SW480 (cell line): ENCODE data around the gene HARS1.
"Not testable (repeated sequence)": the region's sequence is repeated elsewhere in the genome, so short reads cannot be mapped to it uniquely, and the experiment has no call there.

Experiments used
- DNase-seq: peaks from one replicate; pipeline ENCODE4 v3.0.0-alpha.2; 2016; ENCODE audit warnings: low spot score

Gene HARS1

GRCh38 chr5:140674629-140675028 lies 16.5 kb downstream of the HARS1 start:
- no peak for DNase-seq

- DNase-seq, result no peak
Observed at GRCh38 chr5:140674211-140674610, 17.0 kb downstream of the HARS1 start.

- no peak for DNase-seq
Observed at GRCh38 chr5:140673187-140673976, 17.8 kb downstream of the HARS1 start, which contains the start of gene DND1. DND1 (minus strand) TSS chr5:140673576; CDS start chr5:140673542, 34 bp downstream.

- no peak for DNase-seq
Observed at GRCh38 chr5:140672455-140673186, 18.5 kb downstream of the HARS1 start.

GRCh38 chr5:140671472-140672125 lies 19.6 kb downstream of the HARS1 start:
- no peak for DNase-seq

- not testable (repeated sequence) for DNase-seq
Observed at GRCh38 chr5:140671035-140671434, 20.1 kb downstream of the HARS1 start.

- peak; percentile 97 for DNase-seq
Observed at GRCh38 chr5:140664359-140665119, 26.6 kb downstream of the HARS1 start, which contains the start of gene WDR55. WDR55 (plus strand) TSS chr5:140664904; CDS start chr5:140664913, 9 bp downstream.

GRCh38 chr5:140664030-140664358 lies 27.2 kb downstream of the HARS1 start:
- DNase-seq, result no peak

GRCh38 chr5:140660371-140660770 lies 30.8 kb downstream of the HARS1 start:
- DNase-seq, result not testable (repeated sequence)

- no peak for DNase-seq
Observed at GRCh38 chr5:140658870-140659269, 32.3 kb downstream of the HARS1 start.

GRCh38 chr5:140647042-140647419 lies 44.1 kb downstream of the HARS1 start:
- DNase-seq, result no peak

GRCh38 chr5:140642718-140643117 lies 48.5 kb downstream of the HARS1 start:
- no peak for DNase-seq

- DNase-seq, result no peak
Observed at GRCh38 chr5:140641716-140642115, 49.5 kb downstream of the HARS1 start.

GRCh38 chr5:140639148-140639981 lies 51.8 kb downstream of the HARS1 start, which contains the start of gene TMCO6:
TMCO6 (plus strand) TSS chr5:140639451; CDS start chr5:140639528, 77 bp downstream.
- peak; percentile 96 for DNase-seq

GRCh38 chr5:140638898-140639147 lies 52.3 kb downstream of the HARS1 start:
- not testable (repeated sequence) for DNase-seq

GRCh38 chr5:140637371-140638100 lies 53.6 kb downstream of the HARS1 start:
- no peak for DNase-seq

- no peak for DNase-seq
Observed at GRCh38 chr5:140635291-140636257, 55.6 kb downstream of the HARS1 start.

- no peak for DNase-seq
Observed at GRCh38 chr5:140634103-140634502, 57.1 kb downstream of the HARS1 start.

- no peak for DNase-seq
Observed at GRCh38 chr5:140633501-140633900, 57.7 kb downstream of the HARS1 start.
